ENCODE measurements around the gene CDCA7. TPM values are rescaled to one million over a fixed set of nuclear protein-coding genes. Genes with fewer than 3 reads are reported as not detected.

CDCA7 gene
- total RNA-seq, 2 experiments from 2014 or later = 88.5 to 91.7 TPM

- intact Hi-C loops (cut with micrococcal nuclease) = no loop called here
Measured at GRCh38 chr2:173387079-173387478, 32.4 kb downstream of the CDCA7 start.

GRCh38 chr2:173387660-173388059 is 33.0 kb downstream of the CDCA7 start:
- ChIA-PET POLR2A (no interaction called here), CTCF (no interaction called here)
- intact Hi-C loops (cut with micrococcal nuclease) = no loop called here
- TF ChIP-seq CTCF (IDR thresholded peaks at IDR 0.05) = no peak
- Mint-ChIP-seq H3K36me3 (ENCODE audit: low read depth) (peaks cover 6% of the 10 kb centered on the region), H3K27ac (no peak overlapping the region), H3K27me3 (no peaks in the 10 kb centered on the region), H3K9me3 (peaks cover 2% of the 10 kb centered on the region), H3K4me3 (no peak overlapping the region), H3K4me1 (ENCODE audit: low read depth) (no peaks in the 10 kb centered on the region)
- no peak for ATAC-seq
- no peak for DNase-seq

More at GRCh38 chr2:173387079-173387478, 32.4 kb downstream of the CDCA7 start:
- H3K4me3 Mint-ChIP-seq = no peak overlapping the region
- no peaks in the 10 kb centered on the region for H3K4me1 Mint-ChIP-seq (ENCODE audit: low read depth)
- H3K27ac Mint-ChIP-seq = no peak overlapping the region
- no peak for ATAC-seq
- ChIA-PET POLR2A (no interaction called here), CTCF (interaction anchor here (1.2 kb wide), 1 partner anchor 12 kb away, joined by 4 read pairs; no protein-coding TSS in a partner anchor)
- H3K36me3 Mint-ChIP-seq (ENCODE audit: low read depth) = peaks cover 8% of the 10 kb centered on the region
- peaks cover 2% of the 10 kb centered on the region for H3K9me3 Mint-ChIP-seq
- no peaks in the 10 kb centered on the region for H3K27me3 Mint-ChIP-seq
- no peak for DNase-seq
- TF ChIP-seq CTCF (IDR thresholded peaks at IDR 0.05) = no peak

GRCh38 chr2:173388795-173389194 is 34.1 kb downstream of the CDCA7 start:
- Mint-ChIP-seq H3K27me3 (no peaks in the 10 kb centered on the region), H3K4me1 (ENCODE audit: low read depth) (no peaks in the 10 kb centered on the region), H3K4me3 (no peak overlapping the region), H3K36me3 (ENCODE audit: low read depth) (peaks cover 2% of the 10 kb centered on the region), H3K27ac (no peak overlapping the region), H3K9me3 (peaks cover 2% of the 10 kb centered on the region)
- intact Hi-C loops (cut with micrococcal nuclease) = no loop called here
- ChIA-PET POLR2A (no interaction called here), CTCF (no interaction called here)
- ATAC-seq = no peak
- no peak for DNase-seq
- no peak for TF ChIP-seq CTCF (IDR thresholded peaks at IDR 0.05)

GRCh38 chr2:173390036-173390435 is 35.4 kb downstream of the CDCA7 start:
- Mint-ChIP-seq H3K27ac (no peak overlapping the region), H3K27me3 (peaks cover 7% of the 10 kb centered on the region), H3K9me3 (no peaks in the 10 kb centered on the region), H3K4me3 (no peak overlapping the region), H3K36me3 (ENCODE audit: low read depth) (no peaks in the 10 kb centered on the region), H3K4me1 (ENCODE audit: low read depth) (no peaks in the 10 kb centered on the region)
- ATAC-seq (no peak), DNase-seq (no peak)
- CTCF ChIA-PET = interaction anchor here (0.6 kb wide), 1 partner anchor 527 kb away, joined by 3 read pairs; no protein-coding TSS in a partner anchor
- TF ChIP-seq CTCF (IDR thresholded peaks at IDR 0.05) = no peak
- POLR2A ChIA-PET = no interaction called here
- intact Hi-C loops (cut with micrococcal nuclease) = no loop called here

- Mint-ChIP-seq H3K27ac (no peak overlapping the region), H3K36me3 (ENCODE audit: low read depth) (no peaks in the 10 kb centered on the region), H3K27me3 (peaks cover 11% of the 10 kb centered on the region), H3K9me3 (no peaks in the 10 kb centered on the region), H3K4me1 (ENCODE audit: low read depth) (no peaks in the 10 kb centered on the region), H3K4me3 (no peak overlapping the region)
- intact Hi-C loops (cut with micrococcal nuclease) = no loop called here
- TF ChIP-seq CTCF (IDR thresholded peaks at IDR 0.05) = no peak
- DNase-seq (no peak), ATAC-seq (no peak)
- ChIA-PET CTCF (interaction anchor here (1.1 kb wide), 1 partner anchor 10 kb away, joined by 3 read pairs; no protein-coding TSS in a partner anchor), POLR2A (no interaction called here)
Measured at GRCh38 chr2:173392731-173393130, 38.1 kb downstream of the CDCA7 start.
